ENCODE measurements around the gene OSBPL8. TPM values are rescaled to one million over a fixed set of nuclear protein-coding genes. Genes with fewer than 3 reads are reported as not detected.

The OSBPL8 gene
- total RNA-seq, 2 experiments from 2014 or later = 25.0 to 61.3 TPM

- no peak for DNase-seq (ENCODE audit: low spot score)
- Histone ChIP-seq H3K4me2 (ENCODE audit: low read length) (no peak overlapping the region), H2AFZ (ENCODE audit: low read length) (no peak overlapping the region), H3K4me1 (ENCODE audit: insufficient read depth, low read length, poor library complexity, severe bottlenecking) (peaks cover 11% of the 10 kb centered on the region), H3K4me3 (ENCODE audit: low read depth, low read length, poor library complexity, severe bottlenecking) (no peak overlapping the region), H3K36me3 (ENCODE audit: insufficient read depth, low read length) (no peaks in the 10 kb centered on the region), H3K79me2 (ENCODE audit: insufficient read depth, low read depth, low read length) (peaks cover 6% of the 10 kb centered on the region; the same call in 1 of the 2 replicates), H3K9me2 (ENCODE audit: insufficient read depth, low read length) (no peaks in the 10 kb centered on the region), H4K20me1 (ENCODE audit: insufficient read depth, low read length) (no peaks in the 10 kb centered on the region; the same call in 1 of the 2 replicates), H3K27ac (ENCODE audit: low read depth, low read length, poor library complexity, severe bottlenecking) (no peak overlapping the region), H3K9me3 (ENCODE audit: low read length) (no peaks in the 10 kb centered on the region)
- TF ChIP-seq CTCF (conservative IDR thresholded peaks at IDR 0.05; ENCODE audit: low read length) (no peak), EZH2phosphoT487 (IDR thresholded peaks at IDR 0.05; ENCODE audit: borderline replicate concordance, low read depth, low read length) (no peak)
- BruUV-seq (replicated peaks) = no TSS peak
- intact Hi-C loops (cut with micrococcal nuclease; ENCODE audit: unreplicated experiment) = no loop called here
- ChIA-PET CTCF (ENCODE audit: unreplicated experiment) (no interaction called here), POLR2A (interaction anchor here (0.5 to 1.1 kb wide), 4 partner anchors 17 to 1264 kb away, joined by 3 to 7 read pairs (median 4); no protein-coding TSS in a partner anchor)
These were observed 89.3 kb downstream of the OSBPL8 start for GRCh38 chr12:76470028-76470939.

- H4K20me1 ChIP-seq (ENCODE audit: insufficient read depth, low read length) = no peaks in the 10 kb centered on the region; the same call in 1 of the 2 replicates
- TF ChIP-seq CTCF (conservative IDR thresholded peaks at IDR 0.05; ENCODE audit: low read length) = no peak
- TF ChIP-seq EZH2phosphoT487 (IDR thresholded peaks at IDR 0.05; ENCODE audit: borderline replicate concordance, low read depth, low read length) = no peak
- no peak overlapping the region for H3K4me3 ChIP-seq (ENCODE audit: low read depth, low read length, poor library complexity, severe bottlenecking)
- ChIA-PET CTCF (ENCODE audit: unreplicated experiment) (no interaction called here), POLR2A (interaction anchor here (1.0 kb wide), 1 partner anchor 10 kb away, joined by 4 read pairs; no protein-coding TSS in a partner anchor)
- no peak overlapping the region for H3K4me2 ChIP-seq (ENCODE audit: low read length)
- no TSS peak for BruUV-seq (replicated peaks)
- H3K27ac ChIP-seq (ENCODE audit: low read depth, low read length, poor library complexity, severe bottlenecking) = no peak overlapping the region
- no peaks in the 10 kb centered on the region for H3K36me3 ChIP-seq (ENCODE audit: insufficient read depth, low read length)
- intact Hi-C loops (cut with micrococcal nuclease; ENCODE audit: unreplicated experiment) = no loop called here
- H3K9me2 ChIP-seq (ENCODE audit: insufficient read depth, low read length) = no peaks in the 10 kb centered on the region
- H3K9me3 ChIP-seq (ENCODE audit: low read length) = no peaks in the 10 kb centered on the region
- no peak for DNase-seq (ENCODE audit: low spot score)
- H2AFZ ChIP-seq (ENCODE audit: low read length) = no peak overlapping the region
- H3K4me1 ChIP-seq (ENCODE audit: insufficient read depth, low read length, poor library complexity, severe bottlenecking) = no peaks in the 10 kb centered on the region
- no peaks in the 10 kb centered on the region for H3K79me2 ChIP-seq (ENCODE audit: insufficient read depth, low read depth, low read length)
These were observed 94.9 kb downstream of the OSBPL8 start for GRCh38 chr12:76464631-76465166.
